ENCODE results near the gene XPOT. TPM values are rescaled to one million over a fixed set of nuclear protein-coding genes. Genes with fewer than 3 reads are reported as not detected.

XPOT gene
- total RNA-seq, 1 experiment from 2014 or later, result 130 TPM

GRCh38 chr12:64407342-64408223 is 3.4 kb downstream of the XPOT start:
- Histone ChIP-seq H3K27ac (ENCODE audit: insufficient read length, low read depth, low read length) (no peak overlapping the region), H3K23me2 (ENCODE audit: insufficient read length, low read depth, low read length, poor library complexity, severe bottlenecking) (peaks cover 3% of the 10 kb centered on the region), H3K4me1 (ENCODE audit: insufficient read depth, low read length) (no peaks in the 10 kb centered on the region), H3K27me3 (ENCODE audit: insufficient read depth, low read length) (no peaks in the 10 kb centered on the region), H2AFZ (ENCODE audit: low read length) (no peak overlapping the region), H3K4me2 (ENCODE audit: insufficient read depth, insufficient read length, low read length) (no peak overlapping the region), H3K9me3 (ENCODE audit: control insufficient read depth, low read depth, low read length) (no peaks in the 10 kb centered on the region), H3K18ac (ENCODE audit: insufficient read length, low read depth, low read length) (no peak overlapping the region), H2BK12ac (ENCODE audit: insufficient read length, low read depth, low read length) (no peak overlapping the region), H4K5ac (ENCODE audit: insufficient read length, low read depth, low read length) (no peak overlapping the region), H4K20me1 (ENCODE audit: control insufficient read depth, insufficient read depth, insufficient read length) (no peaks in the 10 kb centered on the region), H2BK20ac (ENCODE audit: low read depth, low read length, poor library complexity, severe bottlenecking) (no peak overlapping the region), H2BK5ac (ENCODE audit: insufficient read length, low read length) (no peak overlapping the region), H3K56ac (ENCODE audit: insufficient read length, low read depth, low read length) (no peak overlapping the region), H3K23ac (ENCODE audit: insufficient read length, low read depth, low read length) (no peak overlapping the region), H2BK15ac (ENCODE audit: low read depth, low read length) (no peak overlapping the region), H2BK120ac (ENCODE audit: low read depth, low read length, poor library complexity, severe bottlenecking) (no peak overlapping the region), H3K14ac (ENCODE audit: insufficient read depth, low read length) (no peak overlapping the region), H3K79me1 (ENCODE audit: insufficient read depth, low read depth, low read length, poor library complexity, severe bottlenecking) (peaks cover 7% of the 10 kb centered on the region), H3K4ac (ENCODE audit: low read depth, low read length) (no peak overlapping the region), H2AK5ac (ENCODE audit: insufficient read length, low read length) (no peak overlapping the region), H3K9ac (ENCODE audit: extremely low read depth, insufficient read length, low read length) (no peak overlapping the region), H3T11ph (ENCODE audit: low read length) (no peak overlapping the region), H4K91ac (ENCODE audit: insufficient read length, low read depth, low read length) (no peak overlapping the region), H4K8ac (replicated peaks; ENCODE audit: insufficient read length, low read depth, low read length) (no peak overlapping the region), H3K79me2 (ENCODE audit: insufficient read depth, low read length) (peaks cover 21% of the 10 kb centered on the region; the same call in 1 of the 2 replicates)
- no peak for DNase-seq
- no peak for TF ChIP-seq CTCF (conservative IDR thresholded peaks at IDR 0.05)
- no peaks in the 10 kb centered on the region for H3K27me3 Mint-ChIP-seq (ENCODE audit: low read depth)
- peaks cover 8 to 24% of the 10 kb centered on the region in 2 experiments for H3K4me1 Mint-ChIP-seq
- no peak overlapping the region; a peak in 1 of 5 replicates for H3K4me3 Mint-ChIP-seq
- WGBS (ENCODE audit: extremely low coverage, insufficient read length, low lambda C conversion rate), result no CpG with 5 or more reads among the region's 9 CpGs
- H3K27ac Mint-ChIP-seq, result 0 out of 7 replicates have a peak overlapping the region, but pooled peaks of 1 of the 3 experiments have one; percentile 0
- 0 out of 5 replicates have a peak, but pooled peaks cover 0 to 2% of the 10 kb centered on the region in 2 experiments for H3K9me3 Mint-ChIP-seq
- peaks cover 20 to 31% (median 27%) of the 10 kb centered on the region in 3 experiments; a peak in 6 of 7 replicates for H3K36me3 Mint-ChIP-seq (ENCODE audit: insufficient read depth in 1 of 3, low read depth in 3 of 3)
